IgD-negative memory B cell (primary cell): ENCODE measurements around the gene FAM83C. TPM values are rescaled to one million over a fixed set of nuclear protein-coding genes. Genes with fewer than 3 reads are reported as not detected.

Experiments used
- H3K27ac Mint-ChIP-seq, 3 donors: one replicate each; pipeline ENCODE4 v1.8.0; 2020 to 2022; ENCODE audit warnings: mild to moderate bottlenecking in 3 of 3, mixed read lengths in 3 of 3, moderate library complexity in 1 of 3
- H3K27me3 Mint-ChIP-seq: one replicate; pipeline ENCODE4 v1.8.0; 2021; ENCODE audit warnings: mixed read lengths
- H3K36me3 Mint-ChIP-seq: one replicate; pipeline ENCODE4 v1.8.0; 2020; ENCODE audit warnings: mild to moderate bottlenecking, mixed read lengths
- H3K4me1 Mint-ChIP-seq, 3 donors: one replicate each; pipeline ENCODE4 v1.8.0; 2020 to 2022; ENCODE audit warnings: mixed read lengths in 3 of 3, mild to moderate bottlenecking in 1 of 3
- H3K4me3 Mint-ChIP-seq, 4 donors: one replicate each; pipeline ENCODE4 v1.8.0; 2020 to 2022; ENCODE audit warnings: mild to moderate bottlenecking in 4 of 4, mixed read lengths in 4 of 4, moderate library complexity in 3 of 4
- H3K9me3 Mint-ChIP-seq, 3 donors: one replicate each; pipeline ENCODE4 v1.8.0; 2020 to 2021; ENCODE audit warnings: mixed read lengths in 3 of 3, mild to moderate bottlenecking in 1 of 3
- polyA plus RNA-seq: library from polyadenylated mRNA; unstranded; fragments of 300-500 nt; fragmentation: Illumina TruSeq; gene quantifications from one replicate; pipeline ENCODE4 v1.2.3, GENCODE V29; 2021

The FAM83C gene
- polyA plus RNA-seq, 1 donor from 2014 or later, result not detected

GRCh38 chr20:35237486-35237885 lies 54.7 kb downstream of the FAM83C start:
- Mint-ChIP-seq H3K4me3 (no peak overlapping the region), H3K27me3 (peaks cover 6% of the 10 kb centered on the region), H3K4me1 (peaks cover 0 to 3% (median 1%) of the 10 kb centered on the region in 3 donors), H3K36me3 (peaks cover 12% of the 10 kb centered on the region), H3K9me3 (no peaks in the 10 kb centered on the region), H3K27ac (no peak overlapping the region)

DNA sequence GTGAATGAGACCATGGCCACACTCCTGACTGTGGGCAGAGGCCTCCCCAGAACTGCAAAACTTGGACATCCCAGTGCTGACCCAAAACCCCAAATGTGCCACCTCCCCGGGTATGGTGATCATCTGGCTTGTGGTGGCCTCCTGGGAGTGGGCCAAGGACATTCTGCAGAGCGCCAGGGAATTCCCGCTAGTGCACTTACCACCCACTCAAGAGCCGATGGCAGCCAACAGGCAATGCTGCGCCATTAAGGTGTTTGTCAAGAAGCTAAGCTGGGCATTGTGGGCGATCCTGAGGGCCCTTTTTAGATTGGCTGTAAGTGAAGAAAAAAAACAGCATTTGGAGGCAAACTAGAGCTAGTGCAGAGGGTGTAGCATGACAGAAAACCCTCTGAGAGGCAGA lies 56.3 kb downstream of the FAM83C start:
- H3K27ac Mint-ChIP-seq, result no peak overlapping the region
- H3K4me3 Mint-ChIP-seq, result no peak overlapping the region
- H3K9me3 Mint-ChIP-seq, result no peaks in the 10 kb centered on the region
- peaks cover 15% of the 10 kb centered on the region for H3K36me3 Mint-ChIP-seq
- peaks cover 0 to 3% (median 1%) of the 10 kb centered on the region in 3 donors for H3K4me1 Mint-ChIP-seq
- peaks cover 6% of the 10 kb centered on the region for H3K27me3 Mint-ChIP-seq

Other genes with a start within 250 kb of the FAM83C start
- gene TRPC4AP, start 199.6 kb downstream of the FAM83C start, polyA plus RNA-seq, result 53.4 TPM
- gene EDEM2, start 145.1 kb downstream of the FAM83C start, polyA plus RNA-seq, result 51.9 TPM
- not detected for gene PROCR, start 120.4 kb downstream of the FAM83C start, polyA plus RNA-seq
- gene MMP24, start 65.7 kb downstream of the FAM83C start, polyA plus RNA-seq, result 0.09 TPM
- 14.0 TPM for gene MMP24OS, start 14.3 kb downstream of the FAM83C start, polyA plus RNA-seq
- gene EIF6, start 7.7 kb downstream of the FAM83C start, polyA plus RNA-seq, result 204 TPM
- 19.7 TPM for gene UQCC1, start 119.5 kb upstream of the FAM83C start, polyA plus RNA-seq
- not detected for gene GDF5, start 145.8 kb upstream of the FAM83C start, polyA plus RNA-seq
- 23.1 TPM for gene CEP250, start 163.2 kb upstream of the FAM83C start, polyA plus RNA-seq
- not detected for gene C20orf173, start 237.2 kb upstream of the FAM83C start, polyA plus RNA-seq
- 119 TPM for gene ERGIC3, start 249.7 kb upstream of the FAM83C start, polyA plus RNA-seq